Activated T-cell treated with anti-CD3 and anti-CD28 coated beads for 1 hour (primary cell): ENCODE results near the gene LILRA5.
"Not testable (repeated sequence)": the region's sequence is repeated elsewhere in the genome, so short reads cannot be mapped to it uniquely, and the experiment has no call there.

Experiments used
- DNase-seq: peaks from one replicate; pipeline ENCODE4 v3.0.0-alpha.2; 2020; ENCODE audit warnings: low read depth

LILRA5 gene

DNA sequence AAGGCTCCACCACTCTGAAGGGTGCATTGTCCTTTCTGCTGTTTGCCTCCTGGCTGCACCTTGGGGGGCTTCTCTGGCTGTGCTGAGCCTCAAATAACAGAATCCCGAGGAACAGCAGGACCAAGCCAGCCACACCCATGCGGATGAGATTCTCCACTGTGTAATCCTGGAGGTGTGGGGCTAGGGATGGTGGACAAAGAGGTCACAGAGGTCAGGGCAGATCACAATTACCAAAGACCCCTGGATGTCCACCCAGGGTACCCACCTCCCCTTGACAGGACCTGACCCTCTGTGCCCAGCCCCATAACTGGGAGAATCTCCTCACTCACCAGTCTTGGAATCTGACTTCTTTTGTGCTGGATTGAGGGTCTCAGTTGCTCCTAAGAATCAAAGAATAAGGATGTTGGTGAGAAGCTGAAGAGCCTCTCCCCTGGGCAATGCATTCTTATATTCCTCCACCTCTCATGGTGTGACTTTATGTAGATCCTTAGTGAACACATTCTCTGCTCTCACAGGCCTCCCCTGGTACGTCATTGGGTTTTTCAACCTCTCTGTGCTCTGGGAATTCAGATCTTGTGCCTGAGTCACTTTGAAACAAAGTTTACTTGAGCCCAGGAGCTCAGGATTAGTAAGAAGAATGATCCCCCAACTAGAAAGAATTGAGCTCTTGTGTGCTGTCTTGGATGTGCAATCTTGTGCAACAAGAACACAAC is 20.8 kb upstream of the LILRA5 start:
- no peak for DNase-seq

DNA sequence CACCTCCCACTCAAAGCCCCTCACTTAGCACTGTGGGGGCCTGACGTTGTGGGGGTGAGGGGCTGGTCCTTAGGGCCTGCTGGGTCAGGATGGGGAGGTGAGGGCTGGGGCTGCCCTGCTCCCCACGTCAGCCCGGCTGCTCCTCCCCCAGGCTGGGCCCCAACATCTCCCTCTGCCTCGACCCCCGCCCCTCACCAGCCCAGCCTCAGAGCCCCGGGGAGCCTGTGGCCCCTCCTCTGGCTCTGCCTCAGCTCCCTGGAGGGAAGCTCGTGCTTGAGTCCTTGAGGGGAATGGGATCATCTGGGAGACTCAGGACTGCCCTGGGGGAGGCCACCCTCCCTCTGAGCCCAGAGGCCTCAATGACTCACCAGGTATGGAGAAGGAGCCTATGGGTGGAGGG is 19.2 kb upstream of the LILRA5 start:
- DNase-seq: no peak

DNA sequence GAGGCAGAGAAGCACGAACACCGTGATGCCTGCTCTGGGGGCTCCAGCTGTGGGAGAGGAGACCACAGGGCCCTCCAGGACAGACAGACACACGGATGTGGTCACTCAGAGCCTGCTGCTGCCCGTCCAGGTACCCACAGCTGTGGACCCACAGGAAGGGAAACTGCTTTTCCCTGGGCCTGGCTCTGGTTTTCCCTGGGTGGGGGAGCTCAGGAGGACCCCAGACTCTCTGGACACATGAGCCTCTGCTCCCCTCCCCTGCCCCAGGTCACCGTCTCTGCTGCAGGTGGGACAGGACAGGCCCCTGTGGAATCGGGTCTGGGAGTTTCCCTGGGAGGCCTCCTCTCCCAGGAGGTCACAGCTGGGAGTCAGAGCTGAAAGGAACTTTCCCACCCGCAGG is 18.7 kb upstream of the LILRA5 start:
- no peak for DNase-seq

DNA sequence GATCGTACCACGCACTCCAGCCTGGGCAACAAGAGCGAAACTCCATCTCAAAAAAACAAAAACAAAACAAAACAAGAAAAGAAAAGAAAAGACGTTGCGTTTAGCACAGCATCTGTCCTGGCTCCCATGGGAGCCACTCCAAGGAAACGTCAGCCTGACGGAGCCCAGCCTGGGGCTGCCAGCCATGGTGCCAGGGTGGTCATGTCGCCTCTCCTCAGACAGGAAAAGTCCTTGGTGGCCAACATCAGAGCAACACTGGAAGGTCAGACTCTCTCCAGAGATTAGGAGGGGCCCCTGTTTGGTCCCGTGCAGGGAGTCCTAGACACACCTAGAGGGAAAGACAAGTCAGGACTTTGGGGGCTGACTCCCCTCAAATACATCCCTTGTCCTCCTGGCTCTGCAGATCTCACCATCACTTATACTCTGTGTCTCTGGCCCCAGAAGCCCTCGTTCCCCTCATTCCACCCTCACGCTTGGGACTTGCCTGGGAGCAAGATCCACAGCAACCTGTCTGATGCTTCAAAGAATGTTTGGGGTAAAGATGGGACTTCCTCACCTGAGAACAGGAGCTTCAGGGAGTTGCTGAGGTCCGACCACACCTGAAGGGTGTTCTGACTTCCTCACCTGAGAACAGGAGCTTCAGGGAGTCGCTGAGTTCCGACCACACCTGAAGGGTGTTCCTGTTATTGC is 16.7 kb upstream of the LILRA5 start:
- no peak for DNase-seq

DNA sequence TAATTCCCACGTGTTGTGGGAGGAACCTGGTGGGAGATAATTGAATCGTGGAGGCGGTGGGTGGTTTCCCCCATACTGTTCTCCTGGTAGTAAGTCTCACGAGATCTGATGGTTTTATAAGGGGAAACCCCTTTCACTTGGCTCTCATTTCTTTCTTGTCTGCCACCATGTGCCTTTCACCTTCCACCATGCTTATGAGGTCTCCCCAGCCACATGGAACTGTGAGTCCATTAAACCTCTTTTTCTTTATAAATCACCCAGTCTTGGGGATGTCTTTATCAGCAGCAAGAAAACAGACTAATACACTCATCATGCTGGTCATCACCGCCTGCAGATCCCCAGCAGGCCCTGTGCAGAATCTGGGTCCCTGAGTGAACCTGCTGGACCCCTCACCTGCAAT is 15.8 kb upstream of the LILRA5 start:
- DNase-seq: not testable (repeated sequence)

DNA sequence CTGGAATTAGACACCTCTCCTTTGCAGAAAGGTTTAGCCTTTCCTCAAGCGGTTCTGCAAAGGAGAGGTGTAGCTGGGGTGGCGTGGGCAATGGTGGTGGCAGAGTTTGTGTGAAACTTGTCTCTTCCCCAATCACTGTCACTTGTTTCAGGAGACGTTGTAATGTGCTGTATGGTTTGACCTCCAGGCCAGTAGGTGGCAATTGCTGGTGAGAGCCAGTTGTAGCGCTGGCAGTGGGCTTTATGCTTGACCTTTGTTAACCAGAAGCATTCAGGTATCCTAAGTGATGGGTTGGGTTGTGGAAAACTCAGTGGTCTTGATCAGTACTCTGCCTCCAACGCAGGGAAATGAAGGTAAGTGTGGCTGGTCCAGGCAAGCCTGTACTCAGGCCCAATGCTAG is 12.7 kb upstream of the LILRA5 start:
- no peak for DNase-seq

DNA sequence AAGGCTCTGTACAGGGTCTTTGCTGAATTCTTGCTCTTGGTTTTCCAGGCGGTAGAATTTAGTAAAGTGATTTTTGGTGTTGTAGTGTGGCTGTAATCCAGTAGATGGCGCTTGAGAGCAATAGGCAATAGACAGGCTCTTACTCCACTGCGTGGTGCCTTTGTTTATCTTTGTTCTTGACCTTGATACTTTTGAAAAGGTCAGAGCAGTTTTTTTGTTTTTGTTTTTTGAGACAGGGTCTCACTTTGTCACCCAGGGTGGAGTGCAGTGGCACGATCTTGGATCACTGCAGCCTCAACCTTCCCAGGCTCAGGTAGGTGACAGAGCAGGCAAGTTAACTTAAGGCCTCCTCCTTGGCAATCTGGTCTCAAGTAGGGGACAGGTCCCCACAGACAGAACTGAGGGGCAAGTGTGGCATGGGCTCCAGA is 12.2 kb upstream of the LILRA5 start:
- DNase-seq: peak; percentile 27

DNA sequence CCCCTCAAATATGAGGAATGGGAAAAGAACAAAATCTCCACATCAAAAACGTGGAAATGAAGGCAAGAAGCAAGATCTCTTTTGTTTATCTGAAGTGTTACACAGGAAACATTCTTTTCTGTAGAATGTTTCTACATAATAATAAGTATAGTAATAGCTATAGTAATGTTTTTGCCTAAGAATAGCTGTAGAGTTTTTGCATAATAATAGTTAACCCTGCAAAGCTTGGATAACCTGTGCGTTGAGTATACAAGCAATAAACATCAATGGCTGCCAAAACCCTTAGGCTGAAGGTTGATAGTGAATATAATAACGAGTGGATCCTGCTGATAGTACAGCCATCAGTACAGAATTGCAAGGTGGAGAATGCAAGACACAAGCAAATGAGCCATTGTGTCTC is 11.1 kb upstream of the LILRA5 start:
- no peak for DNase-seq

DNA sequence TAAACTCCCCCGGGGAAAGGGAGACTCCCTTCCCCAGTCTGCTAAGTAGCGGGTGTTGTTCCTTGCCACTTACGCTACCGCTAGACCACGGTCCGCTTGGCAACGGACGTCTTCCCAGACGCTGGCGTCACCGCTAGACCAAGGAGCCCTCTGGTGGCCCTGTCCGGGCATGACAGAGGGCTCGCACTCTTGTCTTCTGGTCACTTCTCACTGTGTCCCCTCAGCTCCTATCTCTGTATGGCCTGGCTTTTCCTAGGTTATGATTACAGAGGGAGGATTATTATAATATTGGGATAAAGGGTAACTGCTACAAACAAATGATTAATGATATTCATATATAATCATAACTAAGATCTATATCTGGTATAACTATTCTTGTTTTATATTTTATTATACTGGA is 10.0 kb upstream of the LILRA5 start:
- DNase-seq: not testable (repeated sequence)

DNA sequence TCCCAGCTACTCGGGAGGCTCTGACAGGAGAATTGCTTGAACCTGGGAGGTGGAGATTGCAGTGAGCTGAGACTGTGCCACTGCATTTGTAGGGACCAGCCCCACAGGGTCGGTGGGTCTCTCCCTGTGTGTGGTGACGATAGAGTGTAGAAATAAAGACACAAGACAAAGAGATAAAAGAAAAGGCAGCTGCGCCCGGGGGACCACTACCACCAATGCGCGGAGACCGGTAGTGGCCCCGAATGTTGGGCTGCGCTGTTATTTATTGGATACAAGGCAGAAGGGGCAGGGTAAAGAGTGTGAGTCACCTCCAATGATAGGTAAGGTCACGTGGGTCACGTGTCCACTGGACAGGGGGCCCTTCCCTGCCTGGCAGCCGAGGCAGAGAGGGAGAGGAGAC is 9.3 kb upstream of the LILRA5 start:
- not testable (repeated sequence) for DNase-seq

DNA sequence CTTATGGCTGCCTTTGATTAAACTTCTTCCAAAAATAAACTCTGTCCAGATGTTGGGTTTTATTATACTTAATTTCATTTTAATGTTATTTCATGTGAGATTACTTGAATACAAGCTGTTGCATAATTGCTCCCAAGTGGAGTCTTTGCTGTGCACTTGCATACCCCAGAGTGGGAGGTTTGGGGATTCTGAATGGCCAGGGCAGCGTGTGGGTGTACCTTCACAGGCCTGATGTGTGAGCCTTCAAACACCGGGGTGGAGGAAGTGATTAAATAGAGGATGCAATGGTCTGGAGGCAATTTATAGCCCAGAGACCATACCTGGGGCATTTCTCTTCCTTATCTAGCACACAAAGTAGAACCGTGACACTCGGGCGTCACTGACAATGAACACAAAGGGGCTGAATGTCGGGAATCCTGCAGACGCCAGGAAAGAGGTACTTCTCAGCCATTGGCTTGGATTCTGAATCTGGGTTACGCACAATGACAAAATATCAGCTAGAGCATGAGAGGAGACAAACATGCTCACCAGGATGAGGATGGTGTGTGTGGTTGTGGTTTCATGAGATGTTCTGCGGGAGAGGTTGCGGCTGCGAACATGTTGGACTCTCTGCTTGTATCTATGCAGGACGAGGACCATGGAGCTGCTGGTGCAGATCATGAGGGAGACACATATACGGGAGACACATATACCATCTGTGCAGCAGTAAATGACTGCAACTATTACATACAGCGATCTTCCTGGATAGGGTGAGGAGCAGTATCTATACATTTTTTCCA is 7.1 kb upstream of the LILRA5 start:
- no peak for DNase-seq

DNA sequence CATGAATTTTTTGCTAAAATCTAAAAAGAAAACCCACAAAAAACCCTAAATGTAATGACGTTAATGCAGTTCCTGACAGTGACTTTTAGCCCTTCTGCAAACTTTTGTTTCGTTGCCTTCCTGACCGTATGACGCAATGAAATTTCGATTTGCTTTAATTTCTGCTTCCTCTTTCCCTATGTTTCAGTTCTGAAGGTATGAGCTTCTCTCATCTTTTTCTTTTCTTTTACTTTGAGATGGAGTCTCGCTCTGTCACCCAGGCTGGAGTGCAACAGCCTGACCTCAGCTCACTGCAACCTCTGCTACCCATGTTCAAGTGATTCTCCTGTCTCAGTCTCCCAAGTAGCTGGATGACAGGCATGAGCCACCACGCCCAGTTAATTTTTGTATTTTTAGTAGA is 6.1 kb upstream of the LILRA5 start:
- no peak for DNase-seq

DNA sequence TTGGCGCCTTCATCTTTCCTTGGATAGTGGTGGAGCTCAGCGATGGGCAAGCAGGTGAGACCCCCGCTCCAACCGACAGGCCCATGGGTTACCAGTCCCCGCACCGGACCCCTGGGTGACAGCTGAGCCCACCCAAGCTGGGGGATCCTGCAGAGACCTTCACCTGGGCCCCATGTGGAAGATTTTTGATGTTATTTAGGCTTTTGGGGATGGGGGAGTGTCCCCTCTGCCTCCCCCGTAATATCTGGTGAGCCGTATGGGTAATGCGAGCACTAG is 4.9 kb upstream of the LILRA5 start:
- no peak for DNase-seq

DNA sequence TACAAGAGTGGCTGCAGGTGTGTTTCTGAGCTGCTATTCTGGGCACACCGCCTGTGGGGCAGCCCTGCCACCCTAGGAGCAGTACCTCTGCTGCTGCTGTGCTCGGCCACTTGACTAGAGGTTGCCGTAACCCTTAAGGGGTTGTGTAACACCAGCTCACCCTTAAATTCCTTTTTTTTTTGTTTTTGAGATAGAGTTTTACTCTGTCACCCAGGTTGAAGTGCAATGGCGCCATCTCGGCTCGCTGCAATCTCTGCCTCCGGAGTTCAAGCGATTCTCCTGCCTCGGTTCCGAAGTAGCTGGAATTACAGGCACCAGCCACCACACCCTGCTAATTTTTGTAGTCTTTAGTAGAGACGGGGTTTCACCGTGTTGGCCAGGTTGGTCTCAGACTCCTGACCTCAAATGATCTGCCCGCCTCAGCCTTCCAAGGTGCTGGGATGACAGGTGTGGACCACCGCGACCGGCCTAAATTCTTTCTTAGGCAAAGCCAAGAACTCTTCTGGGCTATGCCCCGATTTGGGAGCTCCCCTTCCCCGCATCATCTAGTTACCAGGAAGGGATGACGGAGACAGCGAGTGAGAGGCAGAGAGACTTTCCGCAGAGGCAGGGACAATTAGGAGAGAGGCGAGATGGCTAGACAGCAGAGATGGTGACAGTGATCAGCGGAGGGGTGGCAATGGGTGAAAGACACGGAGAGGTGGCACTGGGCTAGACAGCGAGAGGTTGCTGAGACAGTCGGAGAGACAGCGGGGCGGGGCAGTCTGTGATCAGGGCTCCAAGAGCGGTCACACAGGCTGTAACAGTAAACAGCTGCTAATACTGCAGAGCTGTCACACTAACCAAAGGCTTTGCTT is 4.4 kb upstream of the LILRA5 start:
- DNase-seq: no peak

DNA sequence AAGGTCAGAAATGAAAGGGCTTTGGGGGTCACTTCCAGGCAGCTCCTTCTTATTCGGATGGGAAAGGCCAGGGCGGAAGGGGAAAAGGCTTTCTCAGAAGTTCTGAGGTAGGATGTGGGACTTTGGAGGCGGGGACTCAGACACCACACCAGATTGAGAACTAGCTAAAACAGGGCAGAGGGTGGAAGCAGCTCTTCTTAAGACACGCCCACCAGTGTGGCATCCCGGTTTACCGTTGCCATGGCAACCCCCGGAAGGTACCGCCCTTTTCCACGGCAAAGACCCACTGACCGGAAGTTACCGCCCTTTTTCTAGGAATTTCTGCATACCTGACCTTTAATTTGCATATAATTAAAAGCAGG is 3.8 kb upstream of the LILRA5 start:
- DNase-seq: no peak

DNA sequence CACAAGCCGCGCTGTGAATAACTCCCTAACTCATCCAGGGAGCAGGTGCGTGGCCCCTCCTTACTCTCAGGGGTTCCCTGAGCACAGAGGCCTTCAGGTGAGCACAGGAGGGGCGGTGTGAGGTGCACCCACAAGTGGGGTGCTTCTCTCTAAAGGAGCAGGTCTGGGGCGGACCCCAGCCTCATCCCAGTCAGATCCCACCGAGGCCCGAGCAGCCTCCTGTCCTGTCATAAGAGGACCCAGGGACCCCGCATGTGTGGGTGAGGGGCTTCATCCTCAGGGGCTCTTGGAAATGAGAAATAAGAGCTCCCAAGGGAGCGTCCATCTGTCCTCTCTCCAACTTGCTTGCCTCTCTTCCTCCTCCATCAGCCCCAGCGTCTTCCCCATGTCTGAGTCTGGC is 3.0 kb upstream of the LILRA5 start:
- no peak for DNase-seq

DNA sequence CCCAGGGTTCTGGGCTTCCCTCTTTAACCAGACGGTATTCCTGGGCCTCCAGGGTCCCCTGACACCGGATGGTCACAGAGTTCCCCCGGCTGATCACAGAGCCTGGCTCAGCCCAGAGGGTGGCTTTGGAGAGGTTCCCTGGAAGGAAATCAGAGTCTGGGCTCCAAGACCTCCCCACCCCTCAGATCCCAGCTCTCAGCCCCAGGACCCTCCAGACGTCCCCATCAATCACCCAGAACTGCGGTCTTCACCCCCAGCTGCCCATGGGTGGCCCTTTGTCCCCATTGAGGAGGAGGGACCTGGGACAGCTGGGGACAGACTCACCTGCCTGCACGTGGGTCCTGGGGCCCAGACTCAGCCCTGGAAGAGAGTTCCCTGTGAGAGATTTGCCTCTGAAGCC is 955 bp downstream of the LILRA5 start:
- DNase-seq: no peak

DNA sequence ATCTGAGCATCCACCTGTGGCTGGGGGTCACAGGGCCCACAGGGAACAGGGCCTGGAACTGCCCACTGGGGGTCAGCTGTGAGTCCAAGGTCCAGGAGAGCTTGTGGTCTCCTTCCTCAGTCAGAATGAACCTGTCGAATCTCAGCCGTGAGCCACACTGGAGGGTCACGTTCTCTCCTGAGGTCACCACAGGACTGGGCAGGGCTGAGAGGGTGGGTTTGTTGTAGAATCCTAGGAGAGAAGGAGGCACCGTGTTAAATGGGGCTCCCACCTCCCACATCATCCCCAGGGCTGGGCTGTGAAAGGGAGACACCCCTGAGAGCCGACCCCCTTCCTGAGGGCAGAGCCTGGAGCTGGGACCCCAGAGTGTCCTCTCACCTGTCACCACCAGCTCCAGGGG is 1.5 kb downstream of the LILRA5 start:
- no peak for DNase-seq

DNA sequence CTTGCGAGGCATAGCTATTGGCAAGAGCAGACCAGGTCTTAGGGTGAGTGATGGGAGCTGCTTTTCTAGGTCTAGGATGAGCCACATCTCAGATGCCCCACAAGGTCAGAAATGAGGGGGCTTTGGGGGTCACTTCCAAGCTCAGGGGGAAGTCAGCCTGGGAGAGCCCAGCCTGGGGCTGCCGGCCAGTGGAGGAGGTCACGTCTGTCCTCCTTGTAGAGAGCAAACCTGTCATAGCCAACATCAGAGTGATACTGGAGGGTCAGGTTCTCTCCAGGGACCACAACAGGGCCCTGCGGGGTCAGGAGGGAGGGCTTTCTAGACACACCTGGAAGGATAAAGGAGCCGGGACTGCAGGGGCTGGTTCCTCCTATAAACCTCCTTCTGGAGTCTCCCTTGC is 2.4 kb downstream of the LILRA5 start:
- DNase-seq: no peak

DNA sequence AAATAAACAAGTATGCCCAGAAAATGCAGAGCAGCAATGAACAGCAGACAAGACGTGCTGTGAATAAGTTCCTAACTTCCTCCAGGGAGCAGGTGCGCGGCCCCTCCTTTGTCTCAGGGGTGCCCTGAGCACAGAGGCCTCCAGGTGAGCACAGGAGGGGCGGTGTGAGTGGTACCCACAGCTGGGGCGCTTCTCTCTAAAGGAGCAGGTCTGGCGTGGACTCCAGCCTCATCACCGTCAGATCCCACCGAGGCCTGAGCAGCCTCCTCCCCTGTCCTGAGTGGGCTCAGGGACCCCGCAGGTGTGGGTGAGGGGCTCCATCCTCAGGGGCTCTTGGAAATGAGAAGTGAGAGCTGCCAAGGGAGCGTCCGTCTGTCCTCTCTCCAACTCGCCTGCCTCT is 3.2 kb downstream of the LILRA5 start:
- no peak for DNase-seq

DNA sequence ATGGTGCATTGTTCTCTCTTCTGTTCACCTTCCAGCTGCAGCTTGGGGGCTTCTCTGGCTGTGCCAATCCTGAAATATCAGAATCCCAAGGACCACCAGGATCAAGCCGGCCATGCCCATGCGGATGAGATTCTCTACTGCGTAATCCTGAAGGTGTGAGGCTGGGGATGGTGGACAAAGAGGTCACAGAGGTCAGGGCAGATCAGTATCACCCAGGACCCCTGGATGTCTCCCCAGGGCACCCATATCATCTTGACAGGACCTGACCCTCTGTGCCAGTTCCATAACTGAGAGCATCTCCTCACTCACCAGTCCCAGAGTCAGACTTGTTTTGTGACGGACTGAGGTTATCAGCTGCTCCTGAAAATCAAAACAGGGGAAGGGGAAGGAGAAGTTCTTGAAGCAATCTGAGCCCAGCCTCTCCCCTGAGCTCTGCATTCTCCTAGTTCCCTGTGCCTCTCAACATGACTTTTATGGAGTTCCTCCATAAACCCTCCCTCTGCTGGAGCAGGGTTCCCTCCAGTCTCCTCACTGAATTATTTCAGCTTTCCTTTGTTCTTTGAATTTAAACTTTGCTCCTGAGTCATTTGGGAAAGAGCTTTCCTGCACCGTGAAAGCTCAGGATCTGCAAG is 5.5 kb downstream of the LILRA5 start:
- DNase-seq: no peak

DNA sequence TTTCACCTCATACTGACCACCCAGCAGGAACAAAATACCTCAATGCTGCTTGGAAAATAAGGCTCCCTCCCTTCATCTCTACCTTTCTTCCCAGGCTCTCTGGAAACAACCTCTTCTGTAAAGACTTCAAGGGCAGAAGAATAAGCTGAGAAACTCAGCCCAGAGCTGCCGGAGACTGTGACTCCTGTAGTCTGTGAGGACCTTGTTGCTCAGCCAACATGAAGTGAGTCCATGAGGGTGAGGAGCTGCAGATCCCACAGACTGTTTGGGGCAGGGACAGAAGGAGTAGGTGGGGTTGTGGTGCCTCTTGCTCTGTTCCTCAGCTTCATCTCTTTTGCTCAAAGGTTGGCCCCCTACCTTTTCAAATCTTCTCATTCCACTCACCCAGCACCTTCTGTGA is 7.8 kb downstream of the LILRA5 start:
- no peak for DNase-seq
